NCI-H774 (cell line): Measurements from ENCODE around the gene KAZALD1.
"Not testable (repeated sequence)": the region's sequence is repeated elsewhere in the genome, so short reads cannot be mapped to it uniquely, and the experiment has no call there.

Source experiments
- DNase-seq: peaks from one replicate; lab custom pipeline; 2025; lab: John Stamatoyannopoulos, UW

Gene KAZALD1

DNA sequence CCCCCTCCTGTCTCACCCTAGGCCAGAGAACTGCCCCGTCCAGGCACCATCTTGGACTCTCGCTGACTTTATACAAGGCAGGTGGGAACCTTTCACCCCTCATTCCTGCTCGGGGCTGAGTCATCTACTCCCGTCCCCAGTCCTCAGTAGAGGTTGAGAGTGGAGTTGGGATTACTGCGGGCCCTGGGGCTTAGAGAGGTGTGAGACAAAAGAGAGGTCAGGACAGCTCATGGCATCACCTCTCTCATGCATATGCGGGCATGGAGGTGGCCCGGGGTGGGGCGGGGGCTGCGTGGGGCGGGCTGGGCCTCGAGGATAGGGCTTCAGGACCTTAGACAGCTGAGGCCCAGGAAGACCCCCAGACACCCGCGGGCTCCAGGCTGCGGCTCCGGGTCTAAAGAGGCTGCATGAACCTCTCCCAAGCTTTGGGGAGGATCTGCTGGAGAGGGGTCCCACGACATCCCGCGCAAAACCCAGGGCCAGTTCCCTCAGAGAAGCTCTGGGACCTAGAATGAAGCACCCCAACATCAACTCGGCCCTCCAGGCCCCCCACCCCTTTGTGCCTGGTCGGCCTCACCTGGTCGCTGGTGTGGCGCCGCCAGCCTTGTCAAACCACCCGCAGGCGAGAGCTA, 31.2 kb upstream of the KAZALD1 start:
- no peak for DNase-seq

DNA sequence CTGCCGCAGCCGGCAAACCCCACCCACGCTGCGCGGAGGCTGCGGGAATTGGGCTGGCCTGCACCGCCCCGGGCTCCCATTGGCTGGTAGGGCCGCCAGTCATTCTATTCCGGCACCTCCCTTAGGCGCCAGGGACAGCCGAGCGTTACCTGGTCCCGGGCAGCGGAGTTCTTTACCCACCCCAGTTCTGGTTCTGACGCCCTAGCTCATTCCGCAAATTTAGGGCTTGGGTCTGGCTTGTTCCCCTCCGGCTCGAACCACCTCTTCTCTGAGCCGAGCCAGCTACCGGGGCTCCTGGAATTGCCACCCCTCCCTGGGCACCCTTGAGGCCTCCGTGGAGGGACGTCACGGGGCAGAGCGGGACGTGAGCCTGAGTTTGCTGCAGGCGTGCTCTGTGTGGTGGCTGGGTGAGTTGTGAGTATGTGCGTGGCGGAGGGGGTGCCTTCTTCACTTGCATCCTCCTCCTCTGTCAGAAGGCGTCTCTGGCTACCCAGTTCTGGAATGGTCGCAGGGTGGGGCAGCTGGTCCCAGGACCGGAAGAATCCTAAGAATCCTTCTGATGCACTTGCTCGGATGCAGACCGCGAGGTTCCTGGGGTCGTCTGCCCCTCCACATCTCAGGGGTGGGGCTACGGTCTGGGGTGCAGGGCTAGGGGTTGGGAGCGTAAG, 30.5 kb upstream of the KAZALD1 start, which contains the start of the genes PDZD7 and SFXN3:
TSS of gene PDZD7 (minus strand) at position 2 of the 668 bp plus-strand sequence. CDS start 910 bp downstream, outside the sequence.
TSS of gene SFXN3 (plus strand) at position 107 of the 668 bp plus-strand sequence. CDS start 3,461 bp downstream, outside the sequence.
- peak; percentile 62 for DNase-seq

DNA sequence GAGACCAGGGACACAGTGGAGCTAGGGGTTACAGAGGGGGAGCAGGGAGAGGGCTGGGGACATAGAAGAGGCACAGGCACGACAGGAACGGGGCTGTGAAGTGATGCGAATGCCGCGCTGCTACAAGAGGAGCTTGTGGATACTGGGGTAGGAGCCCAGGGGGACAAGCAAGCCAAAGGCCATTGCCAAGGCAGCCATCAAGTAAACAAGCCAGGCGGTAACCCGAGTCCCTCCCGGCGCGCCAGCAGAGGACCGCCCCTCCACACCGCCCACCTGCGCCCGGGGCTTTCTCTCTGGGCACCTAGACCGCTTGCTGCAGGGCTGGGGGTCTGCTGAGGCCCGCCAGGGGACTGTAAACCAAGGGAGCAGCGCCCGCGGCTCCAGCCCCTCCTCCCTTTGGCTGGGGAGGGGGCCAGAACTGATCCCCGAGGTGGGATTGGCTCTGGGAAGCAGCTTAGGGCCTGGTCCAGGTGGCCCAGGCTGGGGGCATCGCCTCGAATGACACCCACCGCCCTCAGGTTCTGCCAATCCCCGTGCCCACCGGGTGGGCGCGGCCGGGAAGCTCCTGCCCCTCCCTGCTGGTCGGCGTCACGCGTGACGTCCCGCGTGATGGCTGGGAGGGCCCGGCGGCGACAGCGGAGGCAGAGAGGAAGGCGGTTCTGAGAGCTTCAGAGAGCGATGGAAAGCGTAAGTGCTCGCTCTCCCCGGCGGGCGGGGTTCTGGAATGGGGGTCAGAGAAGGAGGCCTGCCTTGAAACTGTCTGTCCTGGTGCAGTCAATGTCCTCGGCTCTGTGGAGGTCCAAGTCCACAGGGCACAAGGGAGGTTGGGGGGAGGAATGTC, 29.8 kb upstream of the KAZALD1 start:
- DNase-seq: no peak

DNA sequence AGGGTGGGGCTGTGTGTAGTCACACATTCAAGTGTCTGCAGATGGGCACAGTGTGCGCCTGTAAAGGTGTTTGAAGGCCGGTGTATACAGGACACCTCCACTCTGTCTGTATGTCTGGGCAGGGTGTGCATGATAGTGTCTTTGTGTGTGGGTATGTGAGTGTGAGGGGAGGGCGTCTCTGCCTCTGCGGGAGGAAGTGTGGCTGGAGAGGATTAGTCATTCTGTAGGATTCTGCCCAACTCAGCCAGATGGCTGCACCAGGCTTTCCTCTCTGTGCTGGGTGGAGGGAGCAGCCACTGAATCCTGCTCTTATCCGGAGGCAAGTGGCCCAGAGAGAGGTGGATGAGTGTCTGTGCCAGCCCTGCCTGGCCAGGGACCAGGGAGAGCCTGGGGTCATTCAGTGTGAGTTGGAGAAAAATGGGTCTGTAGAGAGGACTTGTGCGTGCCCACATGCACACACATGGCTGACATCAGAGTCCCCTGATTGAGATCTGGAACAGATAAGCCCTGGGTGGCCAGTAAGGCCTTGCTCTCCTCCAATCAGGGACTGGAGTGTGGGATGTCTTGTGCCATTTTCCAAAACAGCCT, 29.1 kb upstream of the KAZALD1 start:
- no peak for DNase-seq

DNA sequence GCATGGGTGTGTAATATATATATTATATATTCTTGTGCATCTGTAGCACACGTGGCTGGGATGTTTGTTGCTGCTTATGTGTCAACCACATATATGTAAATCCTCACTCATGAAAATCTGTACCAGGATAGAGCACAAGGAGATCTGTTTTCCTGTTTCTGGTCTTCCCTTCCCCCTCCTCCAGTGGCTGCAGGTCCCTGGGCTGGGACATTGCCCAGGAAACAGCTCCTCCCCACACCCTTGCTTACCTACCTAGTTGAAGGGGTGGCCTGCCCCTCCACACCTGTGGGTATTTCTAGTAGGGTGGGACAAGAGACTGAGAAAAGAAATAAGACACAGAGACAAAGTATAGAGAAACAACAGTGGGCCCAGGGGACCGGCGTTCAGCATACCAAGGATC, 28.5 kb upstream of the KAZALD1 start:
- DNase-seq: no peak

DNA sequence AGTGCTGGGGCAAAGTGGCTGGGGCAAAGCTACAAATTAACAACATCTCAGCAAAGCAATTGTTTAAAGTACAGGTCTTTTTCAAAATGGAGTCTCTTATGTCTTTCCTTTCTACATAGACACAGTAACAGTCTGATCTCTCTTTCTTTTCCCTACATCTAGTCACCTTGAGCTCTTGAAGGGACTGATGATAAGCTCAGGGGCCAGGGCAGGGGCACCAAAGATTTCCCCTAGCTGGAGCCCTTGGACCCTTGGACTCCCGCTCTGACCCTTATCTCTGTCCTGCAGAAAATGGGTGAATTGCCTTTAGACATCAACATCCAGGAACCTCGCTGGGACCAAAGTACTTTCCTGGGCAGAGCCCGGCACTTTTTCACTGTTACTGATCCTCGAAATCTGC, 27.4 kb upstream of the KAZALD1 start:
- DNase-seq: not testable (repeated sequence)

DNA sequence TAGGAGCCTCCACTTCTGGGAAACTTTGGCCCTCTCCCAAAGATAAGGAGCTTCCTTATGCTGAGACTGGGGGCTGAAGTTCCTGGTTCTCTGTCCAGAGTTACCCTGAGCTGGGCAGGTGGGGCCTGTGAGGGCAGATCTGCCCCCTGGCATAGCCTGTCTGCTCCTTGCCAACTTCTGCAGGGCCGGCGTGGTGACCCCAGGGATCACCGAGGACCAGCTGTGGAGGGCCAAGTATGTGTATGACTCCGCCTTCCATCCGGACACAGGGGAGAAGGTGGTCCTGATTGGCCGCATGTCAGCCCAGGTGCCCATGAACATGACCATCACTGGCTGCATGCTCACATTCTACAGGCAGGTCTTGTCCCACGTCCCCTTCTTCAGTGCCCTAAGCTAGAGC, 26.5 kb upstream of the KAZALD1 start:
- no peak for DNase-seq

DNA sequence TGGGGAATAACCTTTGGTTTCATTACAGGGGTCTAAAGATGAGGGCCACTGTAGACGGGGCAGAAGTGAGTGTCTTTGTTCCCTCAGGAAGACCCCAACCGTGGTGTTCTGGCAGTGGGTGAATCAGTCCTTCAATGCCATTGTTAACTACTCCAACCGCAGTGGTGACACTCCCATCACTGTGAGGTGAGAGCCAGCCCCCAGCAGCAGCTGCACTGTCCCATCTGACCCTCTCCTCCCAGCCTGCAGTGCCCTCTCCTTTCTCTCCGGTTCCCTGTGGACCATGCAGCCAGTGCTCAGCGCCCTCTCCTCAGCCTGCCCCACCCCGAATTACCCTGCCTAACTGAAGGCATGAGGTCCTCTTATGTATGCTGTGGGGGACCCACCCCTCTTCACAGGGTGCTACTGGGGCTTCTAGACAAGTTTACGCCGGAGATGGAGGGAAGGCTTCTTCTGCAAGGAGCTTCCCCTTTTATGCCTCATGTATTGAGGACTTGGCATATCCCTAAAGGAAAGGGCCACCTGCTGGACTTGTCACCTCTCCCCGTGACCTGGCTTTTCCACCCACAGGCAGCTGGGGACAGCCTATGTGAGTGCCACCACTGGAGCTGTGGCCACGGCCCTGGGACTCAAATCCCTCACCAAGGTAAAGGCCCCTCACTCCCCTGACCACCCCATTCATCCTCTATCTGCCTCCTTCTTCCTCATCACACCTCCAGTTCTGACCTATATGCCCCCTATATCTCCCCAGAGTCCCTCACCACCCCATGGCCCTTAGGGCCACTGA, 25.7 kb upstream of the KAZALD1 start:
- no peak for DNase-seq

DNA sequence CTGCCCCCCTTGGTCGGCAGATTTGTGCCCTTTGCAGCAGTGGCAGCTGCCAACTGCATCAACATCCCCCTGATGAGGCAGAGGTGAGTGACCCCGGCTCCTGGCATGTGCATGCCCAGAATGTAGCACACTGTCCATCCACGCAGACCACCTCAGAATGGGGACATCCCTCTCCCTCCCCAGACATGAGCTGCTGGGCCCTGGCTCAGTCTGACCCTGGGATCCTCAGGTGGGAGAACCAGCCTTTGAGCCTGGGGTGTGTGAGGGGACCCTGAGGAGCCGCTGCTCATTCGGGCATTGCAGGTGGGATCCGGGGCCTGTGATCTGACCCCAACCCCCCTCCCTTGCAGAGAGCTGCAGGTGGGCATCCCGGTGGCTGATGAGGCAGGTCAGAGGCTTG, 25.1 kb upstream of the KAZALD1 start:
- no peak for DNase-seq

DNA sequence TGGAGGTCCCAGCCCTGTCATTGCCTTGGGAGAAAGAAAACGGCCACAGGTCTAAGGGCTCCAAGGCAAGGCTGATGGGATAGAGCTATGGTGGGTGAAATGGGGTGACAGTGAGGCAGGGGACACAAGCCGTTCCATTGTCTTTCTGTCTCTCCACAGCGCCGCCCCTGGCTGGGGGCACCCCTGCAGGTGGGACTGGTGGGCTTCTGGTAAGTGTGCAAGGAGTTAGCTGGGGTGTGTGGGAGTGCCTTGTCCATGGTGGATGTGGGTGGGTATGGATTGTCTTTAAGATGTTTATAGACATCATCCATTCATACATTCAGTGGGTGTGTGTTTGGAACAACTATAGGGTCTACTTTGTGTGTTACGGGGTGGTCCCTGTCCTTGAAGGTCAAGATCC, 23.3 kb upstream of the KAZALD1 start:
- DNase-seq: no peak

DNA sequence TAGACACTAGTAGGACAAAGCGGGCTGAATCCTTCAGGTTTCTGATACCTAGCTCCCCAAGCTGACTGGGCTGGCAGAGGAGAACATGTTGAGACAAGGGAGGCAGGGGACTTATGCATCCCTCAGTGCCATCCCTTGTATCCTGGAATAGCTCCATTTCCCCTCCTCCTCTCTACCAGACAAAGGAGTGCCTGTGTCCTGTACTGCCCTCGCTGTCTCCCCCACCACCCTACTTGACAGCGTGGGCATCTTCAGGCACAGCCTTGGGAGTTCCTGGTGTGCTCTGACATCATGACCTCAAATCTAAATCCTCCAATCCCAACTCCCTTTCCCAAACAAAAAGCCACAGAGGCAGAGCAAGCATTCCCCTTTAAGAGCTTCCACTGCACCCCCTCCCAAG, 21.7 kb upstream of the KAZALD1 start:
- DNase-seq: no peak

DNA sequence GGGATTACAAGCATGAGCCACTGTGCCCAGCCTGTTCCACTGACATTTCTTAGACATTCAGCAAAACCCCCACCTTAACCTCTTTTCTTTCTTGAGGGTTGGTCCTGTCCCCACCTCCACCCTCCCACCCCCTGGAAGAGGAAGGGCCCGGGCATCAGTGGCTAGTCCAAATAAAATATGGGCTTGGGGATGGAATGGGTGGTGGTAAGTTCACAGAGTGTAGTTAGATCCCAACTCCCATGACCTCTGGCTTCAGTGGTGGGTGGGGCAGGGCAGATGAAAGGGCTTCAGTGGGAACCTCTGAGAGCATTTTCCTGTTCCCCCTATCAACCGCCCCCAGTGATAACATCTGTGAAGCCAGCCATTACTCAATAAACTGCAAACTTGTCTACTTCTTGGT, 20.9 kb upstream of the KAZALD1 start:
- DNase-seq: no peak

DNA sequence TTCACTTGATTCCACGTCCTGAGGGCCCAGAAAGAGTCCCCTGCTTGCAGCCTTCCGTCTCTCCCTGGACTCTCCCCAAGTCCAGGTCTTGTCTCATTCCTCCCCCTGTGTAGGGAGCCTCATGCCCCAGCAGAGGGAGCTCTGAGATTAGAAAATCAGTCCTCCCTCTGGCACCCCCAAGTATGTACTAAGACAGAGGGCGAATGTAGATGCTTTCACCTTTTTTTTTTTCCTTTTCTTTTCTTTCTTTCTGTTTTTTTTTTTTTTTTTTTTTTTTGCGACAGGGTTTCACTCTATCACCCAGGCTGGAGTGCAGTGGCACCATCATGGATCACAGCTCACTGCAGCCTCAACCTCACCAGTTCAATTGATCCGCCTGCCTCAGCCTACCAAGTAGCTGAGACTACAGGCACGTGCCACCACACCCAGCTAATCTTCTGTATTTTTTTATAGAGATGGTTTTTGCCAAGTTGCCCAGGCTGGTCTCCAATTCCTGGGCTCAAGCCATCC, 20.5 kb upstream of the KAZALD1 start:
- DNase-seq: peak; percentile 21

DNA sequence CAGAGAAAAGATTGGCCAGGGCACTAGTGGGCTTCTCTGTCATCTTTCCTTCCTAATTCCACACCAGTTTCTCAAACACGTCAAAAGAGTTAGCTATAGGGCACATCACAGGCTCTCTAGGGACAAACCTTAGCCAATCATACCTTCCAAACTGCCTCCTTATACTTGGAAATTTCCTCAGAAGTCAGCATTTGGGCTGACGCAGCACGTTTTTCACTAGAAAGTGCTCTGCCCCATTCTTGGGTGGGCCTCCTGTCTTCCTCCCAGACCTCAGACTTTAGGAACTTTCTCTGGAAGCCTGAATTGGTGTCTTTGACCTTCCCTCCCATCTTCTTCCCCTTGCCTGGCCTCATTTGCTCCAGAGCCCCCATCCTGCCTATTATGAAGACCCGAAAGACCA, 19.7 kb upstream of the KAZALD1 start:
- no peak for DNase-seq

DNA sequence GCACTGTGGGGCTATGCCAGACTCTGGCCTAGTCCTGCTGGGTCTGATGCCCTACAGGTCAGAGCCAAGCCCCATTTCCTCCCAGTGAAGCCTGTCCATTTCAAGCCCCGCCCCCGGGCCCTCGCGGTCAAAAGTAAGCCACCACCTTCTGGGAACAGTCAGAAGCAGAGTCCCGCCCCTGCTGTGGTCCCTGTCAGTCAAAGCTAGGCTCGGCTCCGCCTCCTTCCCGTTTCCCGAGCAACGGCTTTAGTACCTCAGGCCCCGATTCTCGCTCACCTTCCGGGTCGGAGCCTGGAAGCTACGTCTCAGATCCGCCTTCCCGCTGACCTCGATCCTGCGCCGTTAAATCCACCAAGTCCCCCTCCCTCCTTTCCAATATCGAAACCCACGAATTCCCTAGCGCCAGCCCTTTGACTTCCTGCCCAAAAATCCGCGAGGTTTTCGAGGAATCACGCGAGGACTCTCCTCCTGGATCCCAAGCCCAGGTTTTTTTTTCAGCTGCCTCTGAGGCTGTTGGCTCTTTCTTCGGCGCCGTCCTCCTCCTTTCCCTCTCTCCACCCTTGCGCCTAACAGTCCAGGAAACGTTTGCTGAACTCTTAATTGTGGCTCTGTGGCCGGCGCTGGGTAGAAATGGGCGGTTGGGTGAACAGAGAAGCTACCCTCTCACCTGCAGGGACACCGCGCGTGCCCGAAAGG, 19.0 kb upstream of the KAZALD1 start:
- DNase-seq: peak; percentile 89

DNA sequence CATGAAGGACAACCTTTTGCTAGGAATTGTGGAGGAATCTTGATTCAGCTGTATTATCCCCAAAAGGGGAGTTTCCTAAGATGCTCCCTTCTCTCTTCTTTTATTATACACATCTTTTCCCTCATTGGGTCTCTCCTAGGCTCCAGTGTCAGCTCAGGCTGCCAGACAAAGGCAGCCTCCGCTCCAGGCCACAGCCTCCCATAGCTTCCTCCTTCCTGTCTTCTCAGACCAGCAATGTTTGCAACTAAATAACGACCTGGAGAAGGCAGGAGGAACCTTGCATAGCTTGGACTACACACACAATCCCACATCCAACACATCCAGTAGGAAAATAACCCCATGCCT, 18.5 kb upstream of the KAZALD1 start:
- no peak for DNase-seq

DNA sequence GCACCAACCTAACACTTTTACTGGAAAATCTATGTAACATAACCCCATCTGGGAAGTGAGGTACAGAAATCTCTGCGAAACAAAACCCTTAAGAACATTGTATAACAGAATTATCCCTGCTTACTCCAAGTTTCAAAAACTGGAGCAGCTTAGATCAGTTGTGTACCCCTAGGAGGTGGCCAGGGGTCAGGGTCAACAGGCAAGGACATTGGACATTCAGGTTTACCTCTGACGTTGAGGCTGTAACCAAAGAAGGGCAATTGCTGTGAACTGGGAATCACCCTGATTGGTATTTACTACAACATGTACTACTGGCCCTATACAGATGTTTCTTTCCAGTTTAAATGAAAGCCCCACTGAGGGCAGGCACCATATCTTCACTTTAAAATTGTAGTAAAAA, 17.7 kb upstream of the KAZALD1 start:
- no peak for DNase-seq

DNA sequence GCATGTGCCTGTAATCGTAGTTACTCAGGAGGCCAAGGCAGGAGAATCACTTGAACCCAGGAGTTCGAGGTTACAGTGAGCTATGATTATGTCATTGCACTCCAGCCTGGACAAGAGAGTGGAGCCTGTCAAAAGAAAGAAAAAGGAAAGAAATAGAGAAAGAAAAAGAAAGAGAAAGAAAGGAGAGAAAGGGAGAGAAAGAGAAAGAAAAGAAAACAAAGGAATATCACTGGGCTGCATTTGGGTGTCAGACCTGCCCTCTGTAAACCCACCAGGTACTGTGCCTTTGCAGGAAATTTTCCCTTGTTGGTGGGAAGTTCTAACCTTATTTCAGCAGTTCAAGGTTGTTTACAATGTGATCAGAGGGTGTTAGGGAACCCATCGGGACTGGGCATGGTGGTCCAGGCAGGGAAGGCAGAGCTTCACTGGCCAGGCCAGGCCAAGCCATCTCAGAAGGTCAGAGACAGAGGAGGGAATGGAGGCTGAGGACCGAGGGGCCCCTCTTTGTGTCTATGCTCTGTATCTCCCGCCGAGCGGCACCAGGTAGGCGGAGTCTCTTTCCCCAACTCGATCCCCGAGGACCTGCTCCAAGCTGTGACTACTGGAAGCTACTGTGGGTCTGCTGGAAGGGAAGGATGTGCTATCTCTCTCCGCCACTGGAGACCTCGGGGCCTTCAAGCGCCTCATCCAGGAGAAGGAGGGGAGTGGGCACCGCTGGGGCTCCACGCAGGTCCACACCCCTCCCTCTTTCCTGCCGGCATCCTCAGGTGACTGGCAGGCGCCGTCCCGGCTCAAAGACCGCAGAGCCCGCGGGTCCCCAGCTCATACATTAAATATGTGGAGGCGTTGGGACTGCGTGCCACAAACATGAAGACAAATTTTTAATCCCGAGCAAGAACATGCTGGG, 15.2 kb upstream of the KAZALD1 start:
- DNase-seq: no peak

DNA sequence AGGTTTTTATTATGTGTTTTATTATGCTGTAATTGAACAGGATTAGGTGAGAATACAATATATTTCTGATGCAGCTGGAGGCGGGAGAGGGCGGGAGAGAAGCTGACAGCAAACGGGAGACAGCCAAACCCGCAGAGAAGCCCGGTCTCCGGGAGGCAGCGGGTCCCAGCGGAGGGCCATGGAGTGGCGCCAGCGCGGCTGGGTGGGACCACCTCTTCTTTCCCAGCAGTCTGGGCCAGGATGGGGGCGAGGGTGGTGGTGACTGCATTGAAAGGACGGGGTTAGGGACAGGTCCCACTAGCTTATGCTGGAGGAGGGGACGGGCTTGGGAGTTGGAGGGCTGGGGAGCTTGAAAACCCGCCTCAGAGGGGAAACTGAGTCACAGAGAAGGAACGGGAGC, 14.5 kb upstream of the KAZALD1 start:
- no peak for DNase-seq
